Measurements from ENCODE around the gene FITM1.

FITM1 gene

GRCh38 chr14:24160850-24161804, 30.7 kb downstream of the FITM1 start, which contains the start of gene IRF9:
Gene IRF9 (plus strand): TSS chr14:24161265. CDS start chr14:24162145, 880 bp downstream.
- DNase-seq (ENCODE audit: low read depth in 2 of 2) = peak; percentile 94 to 98

- no peak for DNase-seq (ENCODE audit: low read depth in 2 of 2)
Measured at GRCh38 chr14:24162093-24162492, 31.6 kb downstream of the FITM1 start.

- no peak for DNase-seq (ENCODE audit: low read depth in 2 of 2)
Measured at GRCh38 chr14:24164518-24164991, 34.1 kb downstream of the FITM1 start.

- no peak for DNase-seq (ENCODE audit: low read depth in 2 of 2)
Measured at GRCh38 chr14:24165785-24166184, 35.3 kb downstream of the FITM1 start.

GRCh38 chr14:24167469-24168114, 37.1 kb downstream of the FITM1 start:
- DNase-seq (ENCODE audit: low read depth in 2 of 2) = no peak

GRCh38 chr14:24171422-24172260, 41.2 kb downstream of the FITM1 start, which contains the start of gene REC8:
Gene REC8 (plus strand): TSS chr14:24172080. CDS start chr14:24172553, 473 bp downstream.
- peak; percentile 60 to 62 for DNase-seq (ENCODE audit: low read depth in 2 of 2)

GRCh38 chr14:24172261-24172860, 41.9 kb downstream of the FITM1 start:
- no peak for DNase-seq (ENCODE audit: low read depth in 2 of 2)

GRCh38 chr14:24172871-24173281, 42.4 kb downstream of the FITM1 start:
- DNase-seq (ENCODE audit: low read depth in 2 of 2) = no peak

- no peak for DNase-seq (ENCODE audit: low read depth in 2 of 2)
Measured at GRCh38 chr14:24176599-24176998, 46.1 kb downstream of the FITM1 start.

- DNase-seq (ENCODE audit: low read depth in 2 of 2) = no peak
Measured at GRCh38 chr14:24177041-24177825, 46.8 kb downstream of the FITM1 start.

GRCh38 chr14:24177891-24178290, 47.4 kb downstream of the FITM1 start:
- DNase-seq (ENCODE audit: low read depth in 2 of 2) = no peak

GRCh38 chr14:24178399-24179178, 48.1 kb downstream of the FITM1 start:
- no peak for DNase-seq (ENCODE audit: low read depth in 2 of 2)

- no peak for DNase-seq (ENCODE audit: low read depth in 2 of 2)
Measured at GRCh38 chr14:24179294-24179960, 49.0 kb downstream of the FITM1 start.

- DNase-seq (ENCODE audit: low read depth in 2 of 2) = no peak
Measured at GRCh38 chr14:24179961-24180796, 49.7 kb downstream of the FITM1 start.

- no peak for DNase-seq (ENCODE audit: low read depth in 2 of 2)
Measured at GRCh38 chr14:24181371-24182077, 51.1 kb downstream of the FITM1 start.

Data from stimulated activated CD4-positive, alpha-beta T cell treated with anti-CD3 and anti-CD28 coated beads, Interleukin-4, amount 100 ng/mL, for 48 hours (primary cell).